ENCODE measurements around the gene MYH15.

DNA sequence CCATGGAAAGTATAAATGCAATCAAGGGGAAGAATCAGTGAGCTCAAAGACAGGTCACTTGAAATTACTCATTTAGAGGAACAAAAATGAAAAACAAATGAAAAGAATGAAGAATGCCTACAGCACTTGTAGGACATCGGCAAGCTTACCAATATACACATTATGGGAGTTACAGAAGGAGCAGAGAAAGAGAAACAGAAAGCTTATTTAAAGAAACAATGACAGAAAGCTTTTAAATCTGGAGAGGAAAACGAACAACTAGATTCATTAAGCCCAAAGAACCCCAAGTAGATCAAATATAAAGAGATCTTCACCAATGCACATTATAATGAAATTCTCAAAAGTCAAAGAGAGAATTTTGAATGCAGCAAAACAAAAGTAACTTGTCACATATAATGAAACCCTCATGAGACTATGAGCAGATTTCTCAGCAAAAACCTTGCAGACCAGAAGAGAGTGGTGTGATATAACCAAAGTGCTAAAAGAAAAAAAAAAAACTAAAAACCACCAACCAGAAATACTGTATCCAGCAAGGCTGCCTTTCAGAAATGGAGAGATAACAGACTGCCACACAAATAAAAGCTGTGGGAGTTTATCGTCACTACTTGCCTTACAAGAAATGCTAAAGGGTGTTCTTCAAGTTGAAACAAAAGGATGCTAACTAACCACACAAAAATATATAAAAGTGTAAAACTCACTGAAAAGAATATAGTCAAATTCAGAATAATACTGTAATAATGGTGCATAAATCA, 63.1 kb downstream of the MYH15 start:
- TF ChIP-seq, protein P1, sequence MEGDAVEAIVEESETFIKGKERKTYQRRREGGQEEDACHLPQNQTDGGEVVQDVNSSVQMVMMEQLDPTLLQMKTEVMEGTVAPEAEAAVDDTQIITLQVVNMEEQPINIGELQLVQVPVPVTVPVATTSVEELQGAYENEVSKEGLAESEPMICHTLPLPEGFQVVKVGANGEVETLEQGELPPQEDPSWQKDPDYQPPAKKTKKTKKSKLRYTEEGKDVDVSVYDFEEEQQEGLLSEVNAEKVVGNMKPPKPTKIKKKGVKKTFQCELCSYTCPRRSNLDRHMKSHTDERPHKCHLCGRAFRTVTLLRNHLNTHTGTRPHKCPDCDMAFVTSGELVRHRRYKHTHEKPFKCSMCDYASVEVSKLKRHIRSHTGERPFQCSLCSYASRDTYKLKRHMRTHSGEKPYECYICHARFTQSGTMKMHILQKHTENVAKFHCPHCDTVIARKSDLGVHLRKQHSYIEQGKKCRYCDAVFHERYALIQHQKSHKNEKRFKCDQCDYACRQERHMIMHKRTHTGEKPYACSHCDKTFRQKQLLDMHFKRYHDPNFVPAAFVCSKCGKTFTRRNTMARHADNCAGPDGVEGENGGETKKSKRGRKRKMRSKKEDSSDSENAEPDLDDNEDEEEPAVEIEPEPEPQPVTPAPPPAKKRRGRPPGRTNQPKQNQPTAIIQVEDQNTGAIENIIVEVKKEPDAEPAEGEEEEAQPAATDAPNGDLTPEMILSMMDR (IDR thresholded peaks at IDR 0.05): no peak
- TF ChIP-seq NFYB (CRISPR knock-in tag; conservative IDR thresholded peaks at IDR 0.05; ENCODE audit: low read depth): no peak
- TF ChIP-seq FOXP1 (CRISPR knock-in tag; IDR thresholded peaks at IDR 0.05; ENCODE audit: borderline replicate concordance): no peak
